HS-5 (cell line): ENCODE results near the gene INSIG2.
A peak's percentile ranks its signal among the peaks of the same experiment; 100 is the strongest.

Source experiments
- DNase-seq: peaks from one replicate; pipeline ENCODE4 v3.0.0-alpha.2; 2012; ENCODE audit warnings: low read depth

The INSIG2 gene

DNA sequence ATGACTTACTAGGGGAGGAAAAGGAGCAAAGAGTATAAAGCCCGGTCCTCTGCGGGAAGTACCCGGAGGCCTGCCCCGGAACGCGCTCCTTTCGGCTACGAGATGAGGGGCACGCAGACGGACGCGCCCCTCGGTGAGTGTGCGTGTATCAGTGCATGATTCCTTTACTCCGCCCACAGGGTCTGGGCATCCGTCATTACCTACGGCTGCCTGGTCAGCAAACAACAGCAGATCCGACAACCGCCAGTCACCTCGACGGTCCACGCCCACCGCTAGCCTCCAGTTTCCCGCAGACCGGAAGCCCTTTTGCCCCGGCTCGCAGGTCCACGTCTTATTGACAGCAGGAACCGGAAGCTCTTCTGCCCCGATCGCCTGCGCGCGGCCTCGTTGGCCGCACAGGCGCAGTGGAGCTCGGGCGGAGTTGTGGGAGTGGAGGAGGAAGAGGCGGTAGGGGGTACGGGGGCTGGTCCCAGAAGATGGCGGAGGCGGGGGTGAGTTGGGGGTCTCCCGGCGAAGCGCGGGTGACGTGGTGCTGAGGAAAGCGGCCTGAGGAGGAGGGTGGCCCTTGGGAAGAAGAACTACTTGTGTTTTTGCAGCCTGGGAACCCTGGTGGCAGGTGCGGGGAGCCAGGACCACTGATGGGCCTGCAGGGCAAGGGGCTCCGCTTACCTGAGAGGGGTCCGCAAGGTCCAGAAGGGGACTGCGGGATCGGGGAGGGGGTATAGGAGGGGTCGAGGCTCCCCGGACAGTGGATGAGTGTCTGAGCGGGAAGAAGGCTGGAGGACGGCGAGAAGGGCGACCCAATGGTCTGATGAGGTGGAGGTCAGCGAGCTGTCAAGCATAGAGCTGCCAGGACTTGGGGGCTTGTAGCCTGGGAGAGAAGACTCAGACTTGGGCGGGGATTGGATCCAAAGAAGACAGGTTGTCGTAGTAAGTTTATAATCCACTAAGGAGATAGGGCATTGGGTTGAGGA lies at the start of gene INSIG2:
Gene INSIG2 (plus strand): TSS at position 421 of the 974 bp plus-strand sequence. CDS start 8,086 bp downstream, outside the sequence.
- DNase-seq, result peak; percentile 96

DNA sequence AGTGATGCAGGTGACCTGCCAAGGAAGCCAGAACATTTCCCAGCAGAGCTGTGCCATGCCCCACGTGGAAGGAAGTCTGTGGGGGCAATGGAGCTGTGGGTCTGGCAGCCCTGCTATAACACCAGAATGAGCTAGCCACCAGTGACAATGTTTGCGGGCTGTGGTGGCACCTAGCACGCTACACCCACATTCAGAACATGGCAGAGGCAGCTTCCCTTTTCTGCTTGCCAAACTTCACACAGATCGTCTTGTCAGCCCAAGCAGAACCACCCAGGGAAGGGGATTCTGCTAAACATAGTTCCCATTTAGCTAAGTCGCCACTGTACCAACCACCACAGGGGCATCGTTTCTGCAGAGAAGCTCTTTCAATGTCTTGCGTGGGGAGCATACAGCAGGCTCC lies 47.4 kb upstream of the INSIG2 start:
- DNase-seq, result no peak

DNA sequence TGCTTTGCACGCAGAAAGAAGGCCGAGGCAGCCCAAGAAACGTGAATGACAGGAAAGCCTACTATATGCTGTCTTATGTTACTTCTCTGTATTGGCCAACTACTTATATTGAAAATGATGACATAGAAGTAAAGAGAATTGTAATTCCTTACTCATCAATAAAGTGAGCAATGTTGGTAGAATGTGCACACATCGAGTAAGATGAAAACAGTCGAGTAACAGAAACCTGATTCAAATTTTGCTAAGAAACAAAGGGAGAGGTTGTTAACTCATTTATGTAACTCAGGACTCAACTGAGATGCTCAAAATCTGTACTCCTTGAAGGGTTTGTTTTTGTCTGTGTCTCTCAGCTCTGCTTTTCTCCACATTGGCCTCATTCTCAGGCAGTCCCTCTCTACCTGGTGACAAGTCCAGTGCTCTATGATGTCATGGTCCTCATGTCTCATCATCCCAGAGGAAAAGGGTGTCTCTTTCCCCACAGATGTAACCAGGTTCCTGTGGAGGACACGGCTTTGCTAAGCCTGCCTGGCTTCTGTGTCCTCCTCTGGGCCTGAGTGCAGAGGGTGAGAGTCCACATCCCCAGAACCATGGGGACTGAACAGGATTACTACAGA lies 44.1 kb upstream of the INSIG2 start:
- DNase-seq, result no peak

DNA sequence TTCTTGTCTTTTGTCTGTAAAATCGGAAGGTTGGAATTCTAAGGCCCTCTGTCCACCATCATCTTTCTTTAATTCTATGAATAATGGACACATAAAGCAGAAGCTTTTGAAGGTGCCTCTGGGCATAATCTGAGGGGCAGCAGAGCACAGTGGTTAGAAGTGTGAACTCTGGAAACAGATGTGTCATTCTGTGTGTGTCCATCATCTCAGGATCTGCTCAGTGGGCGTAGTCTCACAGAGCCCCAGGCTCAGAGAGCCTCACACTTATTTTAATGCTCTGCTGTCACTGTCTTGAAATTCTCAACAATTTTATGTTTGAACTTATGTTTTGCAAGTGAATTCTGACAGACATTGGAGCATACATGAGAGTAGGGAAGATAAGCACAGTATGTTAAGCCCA lies 43.4 kb upstream of the INSIG2 start:
- no peak for DNase-seq

DNA sequence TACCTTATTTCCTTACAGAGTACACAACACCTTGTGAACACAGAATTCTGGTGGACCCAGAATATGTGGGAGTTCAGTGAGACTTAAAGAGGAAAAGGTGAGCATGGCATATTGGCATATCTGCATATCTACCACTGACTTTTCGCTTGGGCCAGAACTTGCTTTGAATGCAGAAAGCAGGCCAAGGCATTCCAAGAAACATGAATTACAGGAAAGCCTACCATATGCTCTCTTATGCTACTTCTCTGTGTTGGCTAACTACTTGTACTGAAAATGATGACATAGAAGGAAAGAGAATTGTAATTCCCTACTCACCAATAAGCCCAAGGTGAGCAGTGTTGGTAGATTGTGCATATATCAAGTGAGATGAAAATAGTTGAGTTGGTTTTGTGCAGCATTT lies 43.0 kb upstream of the INSIG2 start:
- no peak for DNase-seq

DNA sequence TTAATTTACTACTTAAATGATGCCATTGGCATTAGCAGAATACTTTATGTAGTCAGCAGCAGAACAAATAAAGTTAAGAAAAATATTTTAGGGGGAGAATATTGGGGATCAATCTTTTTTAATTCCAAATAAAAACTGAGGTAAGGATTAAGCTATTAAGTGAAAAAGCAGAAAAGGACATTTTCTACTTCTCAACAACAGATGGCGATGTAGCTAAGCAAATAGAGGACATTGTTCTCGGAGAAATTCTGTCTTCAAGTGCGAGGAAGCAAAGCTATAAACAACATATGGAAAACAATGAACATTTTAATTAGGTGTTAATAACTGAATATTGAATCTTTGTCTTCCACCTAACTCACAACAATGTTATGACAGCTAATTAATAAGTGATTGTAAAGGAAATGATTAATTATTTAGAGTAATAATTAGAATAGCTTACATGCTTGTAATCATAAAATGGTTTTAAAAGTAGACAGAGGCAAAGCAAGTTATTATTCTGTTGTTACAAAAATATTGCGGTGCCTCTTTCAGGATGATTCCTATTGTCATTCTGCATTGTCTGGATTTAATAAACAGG lies 41.5 kb upstream of the INSIG2 start:
- DNase-seq, result peak; percentile 35

DNA sequence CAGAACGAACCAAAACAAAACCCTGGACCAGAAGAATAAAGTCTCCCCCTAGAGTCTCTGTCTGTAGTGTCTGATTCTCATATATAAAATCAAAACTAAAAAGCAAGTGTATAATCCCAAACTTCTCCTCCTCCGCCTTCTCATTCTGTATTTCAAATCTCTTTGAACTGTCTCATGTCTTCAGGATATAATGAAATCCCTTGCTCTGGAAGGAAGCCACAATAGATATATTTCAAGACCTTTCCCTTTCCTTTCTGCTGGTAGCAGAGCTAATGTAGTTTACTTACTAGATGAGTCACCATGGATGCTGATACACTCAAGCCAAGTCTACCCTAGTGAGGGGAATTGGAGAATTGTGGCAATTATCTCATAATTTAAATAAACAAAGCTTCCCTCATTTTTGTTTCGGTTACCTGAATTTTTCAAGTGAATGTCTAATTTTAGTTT lies 40.9 kb upstream of the INSIG2 start:
- peak; percentile 44 for DNase-seq

DNA sequence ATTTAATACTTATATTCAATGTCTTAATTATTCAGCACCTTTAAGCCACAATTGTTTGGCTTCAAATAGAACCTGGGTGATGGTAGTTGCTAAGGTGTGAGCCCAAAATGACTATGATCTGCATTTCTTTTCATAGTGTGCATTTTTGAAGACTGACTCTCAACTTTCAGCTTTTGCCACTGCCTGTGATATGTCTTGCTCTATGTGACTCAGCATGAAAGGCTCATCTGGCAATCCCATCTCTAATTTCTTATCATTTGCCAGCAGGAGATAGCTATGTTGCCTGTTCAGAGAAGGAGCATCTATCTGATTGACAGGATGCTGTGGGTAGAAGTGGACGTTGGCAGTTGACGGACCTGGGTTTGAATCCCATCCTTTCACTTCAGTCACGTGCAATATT lies 39.9 kb upstream of the INSIG2 start:
- peak; percentile 44 for DNase-seq

DNA sequence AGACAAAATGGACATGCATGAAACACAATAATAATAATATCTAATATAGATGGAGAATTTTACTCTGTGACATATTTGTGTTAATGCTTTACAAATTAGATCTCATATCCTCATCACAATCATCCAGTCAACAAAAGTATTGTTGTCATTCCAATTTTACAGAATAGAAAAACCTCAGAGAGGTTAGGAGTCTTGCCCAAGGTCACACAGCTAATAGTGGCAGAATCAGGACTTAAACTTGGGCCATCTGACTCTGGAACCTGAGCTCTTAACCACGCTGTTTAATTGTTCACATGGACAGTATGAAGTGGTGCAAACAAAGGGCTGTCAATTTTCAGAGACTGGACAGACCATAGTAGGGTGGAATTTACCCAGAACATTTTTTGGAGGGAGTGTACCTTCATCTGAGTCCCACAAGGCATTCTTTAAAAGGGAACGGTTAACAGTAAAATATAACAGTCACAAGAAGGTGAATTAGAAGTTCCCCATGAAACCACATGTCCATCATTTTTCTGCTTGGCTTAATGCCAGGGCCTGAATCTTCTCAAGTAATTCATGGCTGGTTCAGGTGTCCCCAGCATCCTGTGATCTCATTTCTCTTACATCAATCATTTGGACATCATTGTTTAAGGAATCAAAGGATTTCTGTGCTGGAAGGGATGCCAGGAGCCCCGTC lies 39.0 kb upstream of the INSIG2 start:
- no peak for DNase-seq

DNA sequence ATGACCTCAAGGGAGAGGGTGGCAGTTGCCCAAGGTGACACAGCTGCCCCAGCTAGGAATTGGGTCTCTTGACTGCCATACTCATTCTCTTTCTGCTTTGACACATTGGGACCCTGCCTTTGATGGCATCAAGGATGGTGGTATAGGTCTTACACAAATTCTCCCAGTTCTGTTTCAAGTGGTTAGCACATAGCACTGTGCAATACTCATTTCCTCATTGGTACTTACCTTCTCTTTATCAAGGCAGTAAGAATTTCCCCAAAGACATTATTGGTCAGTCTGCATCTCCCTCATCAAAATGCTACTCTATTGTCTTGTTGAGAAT lies 38.5 kb upstream of the INSIG2 start:
- DNase-seq, result no peak

DNA sequence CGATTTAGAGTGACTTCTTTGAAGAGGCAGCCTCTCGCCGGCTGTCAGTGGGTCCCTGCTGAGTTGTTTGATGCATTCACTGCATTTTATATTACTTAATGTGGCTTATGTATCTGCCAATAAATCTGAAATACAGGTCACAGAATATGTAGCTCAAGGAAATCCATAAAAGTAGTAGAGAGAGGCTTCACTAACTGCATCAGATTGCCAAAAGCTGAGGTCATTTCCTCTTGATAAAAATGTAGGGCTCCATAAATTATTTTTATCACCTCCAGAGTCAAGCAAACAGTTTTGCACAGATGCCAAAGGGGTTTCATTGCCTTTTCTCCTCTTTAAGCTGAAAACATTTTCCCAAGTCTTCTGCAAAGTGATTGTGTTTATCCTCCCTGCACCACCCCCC lies 37.9 kb upstream of the INSIG2 start:
- DNase-seq, result no peak

DNA sequence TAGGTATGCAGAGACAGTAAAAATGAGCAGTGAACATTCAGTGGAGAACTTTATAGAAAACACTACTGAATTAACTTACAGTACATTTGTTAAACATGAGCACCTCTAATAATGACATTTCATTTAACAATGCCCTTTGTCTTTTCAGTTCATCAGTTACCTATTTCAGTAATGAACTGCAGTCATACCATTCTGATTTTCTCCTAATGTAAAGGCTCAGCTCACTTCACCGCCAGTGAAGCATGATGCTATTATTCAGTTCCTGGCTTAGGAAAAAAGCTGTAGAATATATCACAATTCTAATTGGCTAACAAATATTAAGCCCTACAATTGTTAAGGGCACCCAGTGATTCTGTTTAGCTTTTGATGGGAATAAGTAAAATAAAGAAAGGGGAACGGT lies 37.3 kb upstream of the INSIG2 start:
- DNase-seq, result no peak

DNA sequence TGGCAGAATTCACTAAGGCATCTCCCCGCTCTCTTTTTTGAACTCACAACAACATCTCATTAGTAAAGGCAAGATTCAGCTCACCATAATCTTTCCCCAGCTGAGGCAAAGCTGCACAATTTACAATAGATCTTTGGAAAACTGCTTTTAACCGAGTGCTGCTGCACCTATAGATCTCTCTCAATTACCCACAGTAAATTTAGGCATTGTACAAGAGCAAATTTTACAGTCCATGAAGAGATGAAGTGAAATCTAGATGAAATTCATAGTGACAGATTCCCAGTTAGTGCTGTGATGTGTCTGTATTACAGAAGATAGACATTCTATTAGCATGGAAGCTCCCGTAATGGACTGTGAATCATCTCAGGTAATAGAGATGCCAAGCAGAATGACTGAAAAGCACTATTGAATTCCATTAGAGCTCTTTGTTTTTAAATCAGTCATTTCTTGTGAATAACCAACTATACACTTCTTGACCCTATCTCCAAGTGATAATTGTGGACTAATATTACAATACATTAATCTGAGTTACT lies 36.4 kb upstream of the INSIG2 start:
- DNase-seq, result no peak

DNA sequence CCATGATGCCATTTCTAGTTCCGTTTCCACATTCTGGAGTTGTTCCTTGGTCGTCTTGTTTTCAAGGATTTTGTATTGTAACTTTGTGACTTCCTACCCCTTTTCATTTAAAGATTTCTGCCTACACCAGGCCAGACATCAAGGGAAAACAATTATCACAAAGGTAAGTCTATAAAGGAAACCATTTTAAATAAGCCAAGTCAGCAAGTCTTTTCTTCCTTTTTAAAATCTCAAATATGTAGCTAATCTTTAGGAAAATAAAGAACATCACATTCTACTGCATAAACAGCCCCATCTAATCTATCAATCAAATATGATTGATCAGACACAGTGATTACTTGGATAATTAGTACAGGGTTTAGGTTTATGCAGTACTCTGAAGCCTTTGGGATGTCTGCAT lies 35.8 kb upstream of the INSIG2 start:
- no peak for DNase-seq

DNA sequence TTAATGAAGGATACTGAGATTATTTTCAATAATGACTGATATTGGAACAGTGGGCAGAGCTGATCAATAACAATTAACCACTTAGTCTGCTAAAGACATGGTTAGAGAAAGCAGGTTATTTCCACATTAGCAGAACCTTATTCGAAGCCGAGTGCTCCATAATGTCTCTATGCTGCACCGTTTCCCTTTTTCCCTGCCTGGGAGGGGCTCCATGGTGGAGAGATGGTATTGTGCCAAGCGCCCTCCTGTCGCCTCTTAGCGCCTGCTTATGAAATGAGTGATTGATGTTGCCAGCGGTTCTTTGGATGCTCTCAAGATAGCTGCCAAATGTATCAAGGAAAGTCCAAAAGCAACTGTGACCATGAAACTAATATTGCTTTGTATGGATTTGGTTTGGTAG lies 34.6 kb upstream of the INSIG2 start:
- no peak for DNase-seq

DNA sequence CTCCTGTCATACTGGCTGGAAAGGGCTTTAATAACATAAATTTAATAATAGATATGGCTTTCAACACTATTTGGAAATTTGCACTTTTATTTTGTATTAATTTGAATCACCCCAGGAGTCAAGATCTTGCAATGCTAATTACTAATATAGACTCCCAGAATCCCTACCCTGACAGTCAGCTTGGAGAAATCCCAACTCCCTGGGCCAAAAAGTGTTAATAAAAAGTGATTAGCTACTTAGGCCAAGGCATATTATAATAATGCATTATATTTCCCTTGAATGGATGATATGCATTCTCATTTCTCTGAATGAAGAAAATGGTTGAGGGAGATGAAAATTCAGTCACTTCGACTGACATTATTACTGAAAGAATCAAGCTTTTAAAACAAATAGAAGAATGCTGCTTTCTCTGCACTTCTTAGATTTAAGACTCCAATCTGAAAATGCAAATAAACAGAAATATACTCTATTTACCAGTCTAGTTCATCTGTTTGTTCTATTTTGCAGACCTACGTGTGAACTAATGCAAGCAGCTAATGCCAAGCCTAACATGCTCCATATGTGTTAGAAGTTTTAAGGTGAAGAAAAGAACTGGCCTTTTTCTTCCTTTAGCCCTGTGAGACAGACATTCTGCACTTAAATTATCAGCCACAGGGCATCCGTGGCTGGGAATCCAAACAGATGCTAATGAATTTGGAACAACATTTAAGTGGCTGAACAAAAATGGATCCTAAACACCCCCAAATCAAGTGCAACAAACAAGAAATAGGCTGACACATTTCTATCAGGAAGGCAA lies 33.9 kb upstream of the INSIG2 start:
- no peak for DNase-seq

DNA sequence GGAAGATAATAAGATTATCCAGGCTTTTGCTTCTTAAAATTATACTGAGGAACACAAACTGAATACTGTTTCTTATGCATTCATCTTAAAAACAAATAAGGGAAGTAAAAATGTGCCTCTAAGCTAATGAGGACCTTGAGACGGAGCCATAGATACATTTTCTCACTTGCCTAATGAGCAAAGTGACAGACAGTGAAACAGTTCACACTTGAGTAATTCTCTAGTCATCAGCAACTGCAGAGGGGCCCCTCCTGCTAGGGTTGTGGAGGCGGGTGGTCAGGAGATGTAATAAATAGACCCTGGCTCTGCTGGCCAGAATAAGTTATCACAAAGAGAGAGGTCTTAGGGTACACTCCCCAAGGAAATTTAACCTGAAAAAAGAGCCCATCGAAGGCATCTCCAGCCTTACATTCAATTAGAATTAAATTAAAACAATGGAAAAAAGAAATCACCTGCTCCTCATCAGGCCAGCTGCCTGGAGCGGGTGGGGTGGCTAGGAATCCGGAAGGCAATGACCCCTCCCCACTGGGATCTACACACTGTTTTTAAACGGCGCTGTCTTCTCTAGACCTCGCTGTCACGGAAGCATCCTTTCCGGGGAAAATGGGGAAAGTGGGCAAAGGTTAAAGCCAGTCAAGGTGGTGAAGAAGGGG lies 32.6 kb upstream of the INSIG2 start:
- no peak for DNase-seq

DNA sequence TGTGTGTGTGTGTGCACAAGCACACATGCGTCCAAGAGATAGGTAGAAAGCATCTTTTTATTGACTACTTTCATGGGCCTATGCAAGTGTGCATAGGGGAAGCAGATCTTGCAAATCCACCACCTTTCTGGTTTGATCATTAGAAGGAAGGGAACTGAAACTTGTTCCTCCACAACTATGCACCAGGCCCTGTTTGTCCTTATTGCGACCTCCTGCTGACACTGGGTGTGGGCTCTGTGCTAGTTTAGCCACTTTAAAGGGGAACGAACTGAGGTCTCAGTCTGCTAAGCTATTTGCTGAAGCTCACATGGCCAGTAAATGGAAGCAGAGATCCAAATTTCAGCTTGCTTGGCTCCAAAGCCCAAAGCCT lies 32.1 kb upstream of the INSIG2 start:
- no peak for DNase-seq

DNA sequence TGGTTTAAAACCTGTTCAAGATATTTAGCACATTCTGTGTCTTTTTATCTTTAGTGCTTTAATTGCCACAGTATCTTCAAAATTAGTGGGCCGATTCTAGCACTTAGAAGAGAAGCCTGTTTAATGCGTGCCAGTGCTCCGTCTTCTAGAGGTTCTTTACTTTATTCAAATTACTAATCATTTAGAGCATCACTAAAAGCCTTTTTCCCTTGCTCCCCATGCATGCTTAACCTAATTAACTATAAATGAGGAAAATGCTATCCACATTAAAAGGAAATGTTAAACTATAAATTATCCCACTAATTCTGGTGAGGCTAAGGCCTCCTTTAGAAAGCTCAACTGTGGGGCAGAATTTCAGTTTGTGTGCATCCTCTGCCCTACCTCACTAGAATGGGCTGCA lies 31.5 kb upstream of the INSIG2 start:
- DNase-seq, result no peak

DNA sequence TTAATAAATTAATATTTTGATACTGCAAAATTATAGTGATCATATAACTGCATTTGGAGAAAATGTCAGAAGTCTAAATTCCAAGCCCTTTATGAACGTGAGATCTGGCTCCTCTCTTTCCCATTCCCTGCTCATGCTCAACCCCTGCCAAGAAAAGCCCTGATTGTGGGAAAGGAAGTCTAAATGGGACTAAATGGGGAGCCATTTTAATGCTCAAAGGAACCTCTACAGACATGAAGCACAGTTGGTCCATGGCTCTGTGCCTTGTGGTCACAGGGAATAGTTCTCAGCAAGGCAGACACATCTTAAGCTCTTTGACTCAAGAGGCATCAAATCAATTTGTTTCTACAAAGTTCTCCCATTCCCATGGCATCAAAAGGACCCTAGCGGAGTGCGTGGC lies 29.3 kb upstream of the INSIG2 start:
- no peak for DNase-seq

DNA sequence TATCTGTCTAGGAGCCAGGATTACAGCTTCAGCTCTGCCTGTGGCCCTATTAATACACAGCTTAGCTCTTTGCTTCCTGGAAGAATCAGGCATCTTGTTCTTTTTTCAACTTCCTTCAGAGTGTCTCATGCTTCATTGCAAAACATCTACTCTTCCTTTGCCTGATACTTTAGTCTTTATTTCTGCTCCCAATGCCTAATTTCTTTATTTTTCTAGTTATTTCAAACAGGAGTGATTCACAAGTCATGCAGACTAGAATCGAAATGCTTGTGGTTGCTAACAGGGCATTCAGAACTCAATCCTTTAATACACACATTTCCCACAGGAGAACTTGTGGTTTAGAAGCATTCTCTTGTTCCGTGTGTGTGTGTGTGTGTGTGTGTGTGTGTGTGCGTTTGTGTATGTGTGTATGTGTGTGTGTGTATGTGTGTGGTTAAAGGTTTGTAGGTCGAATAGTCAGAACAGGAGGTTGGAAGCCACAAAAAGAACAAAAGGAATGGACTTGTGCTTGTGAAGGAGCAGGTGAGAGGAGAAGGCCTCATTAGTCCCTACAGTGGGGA lies 28.3 kb upstream of the INSIG2 start:
- peak; percentile 73 for DNase-seq
